HepG2 (cell line): ENCODE measurements around the gene CTRL. TPM values are rescaled to one million over a fixed set of nuclear protein-coding genes. Genes with fewer than 3 reads are reported as not detected.
A peak's percentile ranks its signal among the peaks of the same experiment; 100 is the strongest.

ENCODE experiments used
- ARNTL ChIP-seq: sonication (generic); formaldehyde crosslinking; IDR thresholded peaks from 2 replicates; pipeline ENCODE4 v1.4.0; 2020; ENCODE audit warnings: mild to moderate bottlenecking, missing genetic modification reagents
- ETV5 ChIP-seq: IDR thresholded peaks from 2 replicates; pipeline ENCODE4 v1.6.1; 2018; ENCODE audit warnings: missing biosample characterization, missing genetic modification reagents, inconsistent platforms, borderline replicate concordance
- MED8 ChIP-seq: sonication (generic); formaldehyde crosslinking; IDR thresholded peaks from 2 replicates; pipeline ENCODE4 v1.8.1; 2023; ENCODE audit warnings: mild to moderate bottlenecking, missing genetic modification reagents; ENCODE audit not compliant: insufficient replicate concordance
- NPAS2 ChIP-seq: sonication (generic); formaldehyde crosslinking; IDR thresholded peaks from 2 replicates; pipeline ENCODE4 v1.8.0; 2022; ENCODE audit warnings: mild to moderate bottlenecking, missing genetic modification reagents, borderline replicate concordance
- SSRP1 ChIP-seq: IDR thresholded peaks from 2 replicates; pipeline ENCODE4 v1.6.1; 2016; ENCODE audit warnings: control low read depth
- ZNF329 ChIP-seq: sonication (generic); formaldehyde crosslinking; IDR thresholded peaks from 2 replicates; pipeline ENCODE4 v1.9.0; 2021; ENCODE audit warnings: low read depth, mild to moderate bottlenecking, missing genetic modification reagents
- ZNF556 ChIP-seq: sonication (generic); formaldehyde crosslinking; IDR thresholded peaks from 2 replicates; pipeline ENCODE4 v1.4.0; 2020; ENCODE audit warnings: mild to moderate bottlenecking, missing genetic modification reagents, borderline replicate concordance
- polyA plus RNA-seq, 8 experiments: library from polyadenylated mRNA; depleted of rRNA in 3 of 8; stranded (reverse) in 7 of 8; unstranded in 1 of 8; fragments of >200 nt; fragmentation: Illumina TruSeq in 4 of 8; extraction: Trizol in 4 of 8; gene quantifications; 2 replicates each; pipeline versions ENCODE4 v1.2.1 to v1.2.3, GENCODE V29; 2011 to 2016; ENCODE audit warnings: low read depth in 4 of 8, missing spikeins in 1 of 8, mixed read lengths in 1 of 8; ENCODE audit not compliant: insufficient read depth in 1 of 8
- total RNA-seq, 5 experiments: library from RNA; depleted of rRNA; stranded (reverse); fragments of >200 nt; fragmentation: Illumina TruSeq; extraction: Trizol; gene quantifications; 2 replicates each; pipeline ENCODE4 v1.2.3, GENCODE V29; 2016; ENCODE audit warnings: low read depth in 1 of 5
- TF ChIP-seq, protein P1 (sequence below): IDR thresholded peaks from 2 replicates; pipeline ENCODE4 v1.6.1; 2016; ENCODE audit warnings: mild to moderate bottlenecking, missing biosample characterization, missing genetic modification reagents
- TF ChIP-seq, protein P2 (sequence below): sonication (generic); formaldehyde crosslinking; IDR thresholded peaks from 2 replicates; pipeline ENCODE4 v1.8.0; 2022; ENCODE audit warnings: low read depth, missing genetic modification reagents
- TF ChIP-seq, protein P3 (sequence below): sonication (generic); formaldehyde crosslinking; conservative IDR thresholded peaks from 2 replicates; pipeline ENCODE4 v1.4.0; 2020; ENCODE audit warnings: mild to moderate bottlenecking, missing genetic modification reagents, moderate library complexity
- TF ChIP-seq, protein P4 (sequence below): sonication (generic); formaldehyde crosslinking; IDR thresholded peaks from 2 replicates; pipeline ENCODE4 v1.5.1; 2020; ENCODE audit warnings: missing genetic modification reagents, mild to moderate bottlenecking, borderline replicate concordance
- TF ChIP-seq, protein P5 (sequence below): IDR thresholded peaks from 2 replicates; pipeline ENCODE4 v1.6.1; 2016; ENCODE audit warnings: low read depth
- TF ChIP-seq, protein P6 (sequence below): sonication (generic); formaldehyde crosslinking; IDR thresholded peaks from 2 replicates; pipeline ENCODE4 v1.5.1; 2020; ENCODE audit warnings: mild to moderate bottlenecking, missing genetic modification reagents

Gene CTRL
- total and polyA plus RNA-seq, 2 of the 13 experiments (the other 11 are each of a cell fraction or from before 2014, with no cell fraction given): 1.9 to 2.7 TPM

DNA sequence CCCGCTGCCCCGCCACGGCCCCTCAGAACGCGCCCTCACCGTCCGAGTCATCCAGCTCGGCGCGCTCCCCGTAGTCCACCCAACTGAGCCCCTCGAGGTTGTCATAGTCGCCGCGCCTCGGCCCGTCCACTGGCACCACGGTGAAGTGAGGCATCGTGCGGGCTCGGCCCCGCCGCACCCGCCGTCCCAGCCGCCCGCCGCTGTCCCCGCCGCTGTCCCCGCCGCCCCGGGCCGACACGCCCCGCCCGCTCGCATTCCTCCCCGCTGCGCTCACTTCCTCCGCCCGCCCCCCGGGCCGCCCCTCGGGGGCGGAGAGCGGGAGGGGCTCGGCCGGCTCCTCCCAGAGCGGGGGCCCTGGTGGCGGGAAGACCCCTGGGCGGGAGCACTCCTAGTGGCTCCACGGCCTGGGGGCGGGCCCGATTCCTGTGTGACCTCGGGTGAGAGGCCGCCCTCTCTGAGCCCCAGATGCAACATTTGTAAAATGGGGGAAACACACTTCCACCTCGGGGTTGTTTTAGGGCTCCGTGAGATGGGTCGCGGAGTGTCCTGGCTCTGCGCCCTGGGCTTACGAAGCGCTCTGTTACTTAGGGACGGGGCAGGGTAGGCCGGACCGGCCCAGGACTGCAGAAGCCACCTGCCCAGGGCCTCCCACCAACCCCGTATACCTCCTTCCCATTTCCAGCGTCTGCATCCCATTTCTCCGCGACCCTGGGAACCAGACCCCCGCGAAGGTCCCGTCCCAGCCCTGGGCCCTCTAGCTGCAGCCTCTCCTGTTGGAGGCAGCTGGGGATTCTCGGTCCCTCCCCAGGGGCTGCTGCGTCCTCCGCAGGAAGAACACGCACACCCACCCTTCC, 37.0 kb upstream of the CTRL start, which contains the start of gene SLC12A4 (continued):
- TF ChIP-seq ZNF329 (CRISPR knock-in tag) (peak; percentile 29), ARNTL (CRISPR knock-in tag) (peak; percentile 44; the same call in 1 of the 2 replicates), ZNF556 (CRISPR knock-in tag) (0 out of 2 replicates have a peak, but pooled peaks have one; percentile 4), ETV5 (peak; percentile 83), NPAS2 (CRISPR knock-in tag) (no peak), SSRP1 (no peak), MED8 (CRISPR knock-in tag) (peak; percentile 68)
- TF ChIP-seq, protein P1, sequence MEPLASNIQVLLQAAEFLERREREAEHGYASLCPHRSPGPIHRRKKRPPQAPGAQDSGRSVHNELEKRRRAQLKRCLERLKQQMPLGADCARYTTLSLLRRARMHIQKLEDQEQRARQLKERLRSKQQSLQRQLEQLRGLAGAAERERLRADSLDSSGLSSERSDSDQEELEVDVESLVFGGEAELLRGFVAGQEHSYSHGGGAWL (CRISPR knock-in tag): peak; percentile 65; the same call in 1 of the 2 replicates
- TF ChIP-seq, protein P2, sequence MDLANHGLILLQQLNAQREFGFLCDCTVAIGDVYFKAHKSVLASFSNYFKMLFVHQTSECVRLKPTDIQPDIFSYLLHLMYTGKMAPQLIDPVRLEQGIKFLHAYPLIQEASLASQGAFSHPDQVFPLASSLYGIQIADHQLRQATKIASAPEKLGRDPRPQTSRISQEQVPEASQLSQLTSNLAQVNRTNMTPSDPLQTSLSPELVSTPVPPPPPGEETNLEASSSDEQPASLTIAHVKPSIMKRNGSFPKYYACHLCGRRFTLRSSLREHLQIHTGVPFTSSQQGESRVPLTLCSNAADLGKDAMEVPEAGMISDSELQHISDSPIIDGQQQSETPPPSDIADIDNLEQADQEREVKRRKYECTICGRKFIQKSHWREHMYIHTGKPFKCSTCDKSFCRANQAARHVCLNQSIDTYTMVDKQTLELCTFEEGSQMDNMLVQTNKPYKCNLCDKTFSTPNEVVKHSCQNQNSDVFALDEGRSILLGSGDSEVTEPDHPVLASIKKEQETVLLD (CRISPR knock-in tag): peak; percentile 94
- TF ChIP-seq, protein P3, sequence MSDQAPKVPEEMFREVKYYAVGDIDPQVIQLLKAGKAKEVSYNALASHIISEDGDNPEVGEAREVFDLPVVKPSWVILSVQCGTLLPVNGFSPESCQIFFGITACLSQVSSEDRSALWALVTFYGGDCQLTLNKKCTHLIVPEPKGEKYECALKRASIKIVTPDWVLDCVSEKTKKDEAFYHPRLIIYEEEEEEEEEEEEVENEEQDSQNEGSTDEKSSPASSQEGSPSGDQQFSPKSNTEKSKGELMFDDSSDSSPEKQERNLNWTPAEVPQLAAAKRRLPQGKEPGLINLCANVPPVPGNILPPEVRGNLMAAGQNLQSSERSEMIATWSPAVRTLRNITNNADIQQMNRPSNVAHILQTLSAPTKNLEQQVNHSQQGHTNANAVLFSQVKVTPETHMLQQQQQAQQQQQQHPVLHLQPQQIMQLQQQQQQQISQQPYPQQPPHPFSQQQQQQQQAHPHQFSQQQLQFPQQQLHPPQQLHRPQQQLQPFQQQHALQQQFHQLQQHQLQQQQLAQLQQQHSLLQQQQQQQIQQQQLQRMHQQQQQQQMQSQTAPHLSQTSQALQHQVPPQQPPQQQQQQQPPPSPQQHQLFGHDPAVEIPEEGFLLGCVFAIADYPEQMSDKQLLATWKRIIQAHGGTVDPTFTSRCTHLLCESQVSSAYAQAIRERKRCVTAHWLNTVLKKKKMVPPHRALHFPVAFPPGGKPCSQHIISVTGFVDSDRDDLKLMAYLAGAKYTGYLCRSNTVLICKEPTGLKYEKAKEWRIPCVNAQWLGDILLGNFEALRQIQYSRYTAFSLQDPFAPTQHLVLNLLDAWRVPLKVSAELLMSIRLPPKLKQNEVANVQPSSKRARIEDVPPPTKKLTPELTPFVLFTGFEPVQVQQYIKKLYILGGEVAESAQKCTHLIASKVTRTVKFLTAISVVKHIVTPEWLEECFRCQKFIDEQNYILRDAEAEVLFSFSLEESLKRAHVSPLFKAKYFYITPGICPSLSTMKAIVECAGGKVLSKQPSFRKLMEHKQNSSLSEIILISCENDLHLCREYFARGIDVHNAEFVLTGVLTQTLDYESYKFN (CRISPR knock-in tag): peak; percentile 60
- TF ChIP-seq, protein P4, sequence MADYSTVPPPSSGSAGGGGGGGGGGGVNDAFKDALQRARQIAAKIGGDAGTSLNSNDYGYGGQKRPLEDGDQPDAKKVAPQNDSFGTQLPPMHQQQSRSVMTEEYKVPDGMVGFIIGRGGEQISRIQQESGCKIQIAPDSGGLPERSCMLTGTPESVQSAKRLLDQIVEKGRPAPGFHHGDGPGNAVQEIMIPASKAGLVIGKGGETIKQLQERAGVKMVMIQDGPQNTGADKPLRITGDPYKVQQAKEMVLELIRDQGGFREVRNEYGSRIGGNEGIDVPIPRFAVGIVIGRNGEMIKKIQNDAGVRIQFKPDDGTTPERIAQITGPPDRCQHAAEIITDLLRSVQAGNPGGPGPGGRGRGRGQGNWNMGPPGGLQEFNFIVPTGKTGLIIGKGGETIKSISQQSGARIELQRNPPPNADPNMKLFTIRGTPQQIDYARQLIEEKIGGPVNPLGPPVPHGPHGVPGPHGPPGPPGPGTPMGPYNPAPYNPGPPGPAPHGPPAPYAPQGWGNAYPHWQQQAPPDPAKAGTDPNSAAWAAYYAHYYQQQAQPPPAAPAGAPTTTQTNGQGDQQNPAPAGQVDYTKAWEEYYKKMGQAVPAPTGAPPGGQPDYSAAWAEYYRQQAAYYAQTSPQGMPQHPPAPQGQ (CRISPR knock-in tag): 0 out of 2 replicates have a peak, but pooled peaks have one; percentile 14
- TF ChIP-seq, protein P5, sequence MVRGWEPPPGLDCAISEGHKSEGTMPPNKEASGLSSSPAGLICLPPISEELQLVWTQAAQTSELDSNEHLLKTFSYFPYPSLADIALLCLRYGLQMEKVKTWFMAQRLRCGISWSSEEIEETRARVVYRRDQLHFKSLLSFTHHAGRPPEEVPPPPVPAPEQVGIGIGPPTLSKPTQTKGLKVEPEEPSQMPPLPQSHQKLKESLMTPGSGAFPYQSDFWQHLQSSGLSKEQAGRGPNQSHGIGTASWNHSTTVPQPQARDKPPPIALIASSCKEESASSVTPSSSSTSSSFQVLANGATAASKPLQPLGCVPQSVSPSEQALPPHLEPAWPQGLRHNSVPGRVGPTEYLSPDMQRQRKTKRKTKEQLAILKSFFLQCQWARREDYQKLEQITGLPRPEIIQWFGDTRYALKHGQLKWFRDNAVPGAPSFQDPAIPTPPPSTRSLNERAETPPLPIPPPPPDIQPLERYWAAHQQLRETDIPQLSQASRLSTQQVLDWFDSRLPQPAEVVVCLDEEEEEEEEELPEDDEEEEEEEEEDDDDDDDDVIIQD (CRISPR knock-in tag): 0 out of 2 replicates have a peak, but pooled peaks have one; percentile 22
- TF ChIP-seq, protein P6, sequence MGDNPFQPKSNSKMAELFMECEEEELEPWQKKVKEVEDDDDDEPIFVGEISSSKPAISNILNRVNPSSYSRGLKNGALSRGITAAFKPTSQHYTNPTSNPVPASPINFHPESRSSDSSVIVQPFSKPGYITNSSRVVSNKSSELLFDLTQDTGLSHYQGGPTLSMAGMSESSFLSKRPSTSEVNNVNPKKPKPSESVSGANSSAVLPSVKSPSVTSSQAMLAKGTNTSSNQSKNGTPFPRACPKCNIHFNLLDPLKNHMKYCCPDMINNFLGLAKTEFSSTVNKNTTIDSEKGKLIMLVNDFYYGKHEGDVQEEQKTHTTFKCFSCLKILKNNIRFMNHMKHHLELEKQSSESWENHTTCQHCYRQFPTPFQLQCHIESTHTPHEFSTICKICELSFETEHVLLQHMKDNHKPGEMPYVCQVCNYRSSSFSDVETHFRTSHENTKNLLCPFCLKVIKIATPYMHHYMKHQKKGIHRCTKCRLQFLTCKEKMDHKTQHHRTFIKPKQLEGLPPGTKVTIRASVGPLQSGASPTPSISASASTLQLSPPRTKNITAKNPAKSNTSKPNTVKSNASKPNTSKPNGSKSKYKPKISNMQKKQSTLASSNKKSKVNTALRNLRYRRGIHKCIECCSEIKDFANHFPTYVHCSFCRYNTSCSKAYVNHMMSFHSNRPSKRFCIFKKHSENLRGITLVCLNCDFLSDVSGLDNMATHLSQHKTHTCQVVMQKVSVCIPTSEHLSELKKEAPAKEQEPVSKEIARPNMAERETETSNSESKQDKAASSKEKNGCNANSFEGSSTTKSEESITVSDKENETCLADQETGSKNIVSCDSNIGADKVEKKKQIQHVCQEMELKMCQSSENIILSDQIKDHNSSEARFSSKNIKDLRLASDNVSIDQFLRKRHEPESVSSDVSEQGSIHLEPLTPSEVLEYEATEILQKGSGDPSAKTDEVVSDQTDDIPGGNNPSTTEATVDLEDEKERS (CRISPR knock-in tag): peak; percentile 70
